GM18858 (cell line): Measurements from ENCODE around the gene ZSCAN26.

ENCODE experiments used
- ATAC-seq: cut with Tn5 transposase; IDR thresholded peaks from one replicate; pipeline ENCODE4 v1.9.1; 2021; ENCODE audit not compliant: unreplicated experiment

The ZSCAN26 gene

DNA sequence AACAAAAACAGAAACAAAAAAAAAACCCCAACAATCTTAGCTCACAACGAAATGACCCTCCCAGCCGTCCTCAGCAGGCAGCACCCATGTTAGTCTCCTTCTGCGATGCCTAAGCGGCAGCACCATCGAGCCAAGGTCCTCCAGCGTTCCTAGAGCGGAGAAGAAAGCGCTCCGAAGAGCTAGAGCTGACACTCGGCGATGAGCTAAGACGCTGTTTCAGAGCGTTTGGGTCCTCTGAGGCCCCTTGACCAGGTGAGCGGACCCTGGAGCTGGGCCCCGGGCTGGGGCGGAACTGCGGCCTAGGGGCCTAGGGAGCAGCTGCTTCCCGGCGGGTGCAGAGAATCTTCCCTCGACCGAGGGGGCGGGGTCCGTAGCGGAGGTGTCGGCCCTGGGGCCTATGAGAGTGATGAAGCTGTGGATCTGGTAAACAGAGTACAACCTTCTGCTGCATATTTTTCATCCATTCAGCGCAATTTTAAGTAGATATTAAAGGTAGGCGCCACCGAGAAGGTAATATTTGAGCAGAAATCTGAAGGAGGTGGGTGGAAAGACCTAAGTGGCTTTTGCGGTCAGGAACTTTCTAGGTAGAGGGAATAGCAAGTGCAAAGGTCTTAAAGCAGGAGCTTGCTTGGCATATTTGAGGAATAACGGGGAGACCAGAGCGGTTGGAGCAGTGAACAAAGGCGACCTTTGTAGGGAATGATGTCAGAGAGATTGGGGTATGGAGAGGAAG, at the start of gene ZSCAN26:
TSS of gene ZSCAN26 (plus strand) at position 182 of the 733 bp plus-strand sequence. CDS start 4,777 bp downstream, outside the sequence.
- ATAC-seq = peak; percentile 73

DNA sequence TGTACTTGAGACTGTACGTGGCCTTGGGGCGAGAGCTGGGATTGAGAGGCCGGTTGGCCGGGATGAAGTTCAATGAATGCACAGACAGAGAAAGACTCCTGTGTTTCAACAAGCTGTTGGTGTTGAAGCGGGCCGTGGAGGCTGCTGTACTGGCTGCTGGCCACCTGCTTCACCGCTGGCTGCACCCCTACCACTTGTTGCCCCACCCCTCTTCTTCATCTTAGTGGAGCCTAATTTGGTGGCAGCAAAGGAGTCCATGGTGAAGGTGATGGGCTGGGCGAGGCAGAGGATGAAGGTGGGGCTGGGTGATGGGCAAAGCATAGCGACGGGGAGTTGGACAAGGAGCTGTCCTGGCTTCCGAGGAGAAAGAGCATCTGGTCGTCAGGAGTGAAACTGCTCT, 49.1 kb upstream of the ZSCAN26 start:
- no peak for ATAC-seq

DNA sequence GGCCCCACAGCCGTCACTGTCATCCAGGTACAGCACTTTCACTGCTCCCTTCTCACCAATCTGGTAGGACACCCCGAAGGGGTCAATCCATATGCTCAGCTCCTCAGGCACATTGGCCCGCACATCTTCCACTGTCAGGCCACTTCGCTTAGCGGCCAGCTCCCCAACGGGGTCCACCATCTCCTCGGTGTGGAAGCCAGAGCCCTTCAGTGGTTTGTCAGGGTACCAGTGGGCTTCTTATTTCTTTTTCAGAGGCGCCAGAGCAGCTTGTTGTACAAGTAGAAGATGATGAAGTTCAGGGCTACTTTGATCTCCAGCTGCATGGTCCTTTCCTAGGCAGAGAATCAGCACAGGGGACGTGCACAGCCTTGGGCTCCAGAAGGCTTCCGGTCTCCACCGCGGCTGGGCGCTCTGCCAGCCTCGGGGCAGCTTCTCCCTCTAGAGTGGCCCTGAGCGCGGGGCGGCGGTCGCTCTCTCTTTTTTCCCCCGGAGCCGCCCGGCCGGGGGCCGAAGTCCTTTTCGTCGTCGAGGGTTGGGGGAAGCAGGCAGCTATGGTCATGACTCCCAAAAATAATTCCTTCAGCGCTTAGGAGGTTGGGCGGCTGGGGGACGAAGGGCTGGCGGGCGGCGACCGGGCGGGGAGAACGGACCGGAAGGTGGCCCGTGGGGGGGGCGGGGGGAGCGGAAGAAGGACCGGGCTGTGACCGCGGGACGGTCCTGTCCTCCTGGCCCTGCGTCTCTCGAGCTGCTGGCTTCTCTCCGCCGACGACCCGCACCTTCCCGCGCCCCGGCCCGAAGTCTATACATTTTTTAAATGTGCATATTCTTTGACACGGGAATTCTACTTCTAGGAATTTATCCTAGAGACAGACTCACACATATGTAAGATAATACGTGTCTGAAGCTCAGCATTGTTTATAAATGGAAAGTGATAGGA, 48.4 kb upstream of the ZSCAN26 start:
- ATAC-seq = peak; percentile 52

GRCh38 chr6:28220257-28221133, 46.4 kb upstream of the ZSCAN26 start:
- ATAC-seq = no peak

- no peak for ATAC-seq
These were observed 42.5 kb upstream of the ZSCAN26 start for GRCh38 chr6:28224131-28225055.

- ATAC-seq = peak; percentile 63
These were observed 41.7 kb upstream of the ZSCAN26 start, which contains the start of gene ZSCAN9 for GRCh38 chr6:28225056-28225834. ZSCAN9 (plus strand) TSS chr6:28225275; CDS start chr6:28227085, 1,810 bp downstream.

DNA sequence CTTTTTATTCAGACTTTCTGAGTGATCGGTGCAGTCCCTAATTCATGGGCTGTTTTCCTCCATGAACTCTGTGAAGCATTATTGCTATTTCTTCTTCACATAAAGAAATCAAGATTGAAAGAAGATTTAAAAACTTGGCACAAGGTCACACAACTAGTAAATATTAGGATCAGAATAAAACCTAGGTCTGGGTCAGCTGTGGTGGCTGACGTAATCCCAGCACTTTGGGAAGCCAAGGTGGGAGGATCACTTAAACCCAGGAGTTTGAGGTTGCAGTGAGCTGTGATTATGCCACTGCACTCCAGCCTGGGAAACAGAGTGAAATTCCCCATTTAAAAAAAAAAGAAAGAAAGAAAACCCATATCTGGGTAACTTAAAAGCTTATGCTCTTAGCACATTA, 40.5 kb upstream of the ZSCAN26 start:
- ATAC-seq = no peak

- ATAC-seq = no peak
These were observed 34.2 kb upstream of the ZSCAN26 start for GRCh38 chr6:28232785-28233184.

DNA sequence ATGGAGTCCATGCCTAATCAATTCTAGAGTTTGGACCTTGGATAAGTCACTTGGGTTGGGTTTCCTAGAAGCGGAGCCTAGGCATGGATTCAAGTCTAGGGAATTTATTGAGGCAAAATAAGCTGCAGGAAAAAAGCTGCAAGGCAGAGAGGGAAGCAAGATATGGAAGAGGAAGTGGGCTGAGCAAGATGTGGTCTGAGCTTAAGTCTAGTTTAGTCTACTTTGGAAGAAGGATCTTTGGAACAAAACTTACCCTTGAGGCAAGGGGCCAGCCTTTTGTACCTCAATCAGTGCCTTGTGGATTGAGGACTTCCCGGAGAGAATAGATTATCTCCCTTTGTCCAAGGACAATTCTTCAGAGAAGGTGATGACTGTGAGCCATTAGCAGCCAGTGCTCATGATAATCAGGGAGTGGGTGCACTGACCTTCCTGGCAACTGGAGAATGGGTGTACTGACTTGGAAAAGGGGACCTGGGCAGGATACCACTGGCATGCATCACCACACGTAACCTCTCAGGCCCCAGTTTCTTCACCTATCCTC, 31.0 kb upstream of the ZSCAN26 start:
- no peak for ATAC-seq

GRCh38 chr6:28239636-28240035, 27.3 kb upstream of the ZSCAN26 start:
- no peak for ATAC-seq

DNA sequence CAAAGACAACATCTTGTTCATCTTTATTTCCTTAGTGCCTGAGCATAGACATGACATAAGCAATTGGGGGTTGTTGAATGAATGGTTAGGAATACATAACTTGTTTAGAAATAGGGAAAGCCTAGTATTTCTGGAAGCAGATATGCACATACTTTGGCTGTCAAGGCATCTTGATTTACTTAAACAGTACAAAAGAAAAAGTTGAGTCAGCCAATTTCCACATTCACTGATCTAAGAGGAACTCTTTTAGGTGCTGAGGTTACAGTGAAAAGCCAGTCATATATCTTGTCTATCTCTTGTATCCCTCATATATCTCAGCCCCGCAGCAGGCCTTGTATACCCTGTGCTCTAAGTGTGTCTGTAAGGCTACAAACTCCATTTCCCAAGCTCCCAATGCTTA, 26.5 kb upstream of the ZSCAN26 start:
- ATAC-seq = no peak

GRCh38 chr6:28243946-28244345, 23.0 kb upstream of the ZSCAN26 start:
- ATAC-seq = no peak

DNA sequence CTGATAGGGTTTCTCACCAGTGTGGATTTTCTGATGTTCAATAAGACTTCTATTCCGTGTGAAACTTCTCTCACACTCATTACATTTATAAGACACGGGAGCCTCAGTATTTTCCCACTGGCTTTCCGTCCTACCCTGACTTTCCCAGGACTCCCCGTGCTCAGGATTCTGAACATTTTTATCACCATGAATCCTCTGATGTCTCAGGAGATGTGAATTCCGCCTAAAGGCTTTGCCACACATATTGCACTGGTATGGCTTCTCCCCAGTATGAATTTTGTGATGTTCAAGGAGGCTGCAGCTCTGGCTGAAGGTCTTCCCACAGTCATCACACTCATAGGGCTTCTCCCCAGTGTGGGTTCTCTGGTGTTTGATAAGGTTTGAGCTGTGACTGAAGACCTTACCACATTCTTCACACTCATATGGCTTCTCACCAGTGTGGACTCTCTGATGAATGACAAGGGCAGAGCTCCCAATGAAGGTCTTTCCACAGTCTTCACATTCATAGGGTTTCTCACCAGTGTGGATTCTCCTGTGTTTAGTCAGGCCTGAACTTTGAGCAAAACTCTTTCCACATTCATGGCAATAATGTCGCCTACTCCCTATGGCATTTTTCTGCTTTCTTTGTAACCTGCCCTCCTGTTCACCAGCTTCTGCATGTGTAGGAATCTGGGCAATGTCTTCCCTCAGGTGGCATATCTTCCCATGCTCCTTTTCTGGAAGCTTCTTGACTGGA, 21.6 kb upstream of the ZSCAN26 start:
- no peak for ATAC-seq

DNA sequence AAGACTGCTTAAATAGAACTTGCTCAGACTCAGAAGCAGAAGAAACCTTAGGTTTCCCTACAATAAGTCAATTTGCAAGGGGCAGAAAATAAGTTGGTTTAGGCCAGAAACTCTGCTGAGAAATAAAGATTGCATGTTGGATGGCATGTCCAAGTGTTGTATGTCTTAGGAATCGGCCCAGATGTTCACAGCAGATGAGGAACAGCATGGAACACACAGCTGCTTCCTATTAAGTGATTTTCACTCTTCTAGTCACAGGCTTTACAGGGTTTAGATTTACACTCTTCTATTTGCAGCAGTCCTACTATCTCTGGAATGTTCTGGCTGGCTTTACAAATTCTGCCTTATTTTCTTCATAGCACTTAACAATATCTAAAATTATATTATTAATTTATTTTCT, 18.0 kb upstream of the ZSCAN26 start:
- no peak for ATAC-seq

DNA sequence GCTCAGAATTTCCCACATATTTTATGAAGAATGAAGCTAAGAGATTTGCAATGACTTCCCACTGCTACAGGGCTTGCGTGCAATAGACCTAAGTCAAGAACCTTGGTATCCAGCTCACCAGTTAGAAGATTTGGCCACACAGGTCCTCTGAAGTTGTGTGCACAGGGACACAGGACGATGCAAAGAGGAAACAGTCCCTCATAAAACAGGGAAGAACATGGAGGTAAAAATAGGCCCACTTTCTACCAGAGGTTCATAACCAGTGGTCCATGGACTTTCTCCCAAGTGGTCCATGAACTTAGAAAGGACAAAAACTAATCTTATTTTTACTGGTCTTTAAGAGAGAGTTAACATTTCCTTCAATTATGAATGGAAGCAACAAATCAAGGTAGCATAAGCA, 16.2 kb upstream of the ZSCAN26 start:
- no peak for ATAC-seq

DNA sequence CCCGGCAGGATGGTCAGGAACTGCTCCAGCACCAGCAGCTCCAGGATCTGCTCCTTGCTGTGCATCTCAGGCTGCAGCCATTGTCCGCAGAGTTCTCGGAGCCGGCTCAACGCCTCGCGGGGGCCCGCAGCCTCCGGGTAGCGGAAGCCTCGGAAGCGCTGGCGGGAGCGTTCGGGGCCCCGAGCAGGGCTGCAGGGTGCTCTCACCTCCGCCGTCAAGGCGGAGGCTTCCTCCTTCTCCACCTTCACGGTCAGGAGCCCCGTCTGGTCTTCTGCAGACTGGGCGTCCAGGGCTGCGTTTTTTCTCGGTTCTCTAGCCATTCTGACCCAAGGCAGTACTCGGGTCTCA, 15.3 kb upstream of the ZSCAN26 start:
- ATAC-seq = peak; percentile 11

GRCh38 chr6:28252009-28252975, 14.7 kb upstream of the ZSCAN26 start, which contains the start of gene ZKSCAN4:
ZKSCAN4 (minus strand) TSS chr6:28252269; CDS start chr6:28251980, 289 bp downstream.
- peak; percentile 73 for ATAC-seq
